OCI-LY3 (cell line): ENCODE results near the gene TMEM187.
A peak's percentile ranks its signal among the peaks of the same experiment; 100 is the strongest.

Source experiments
- H2AFZ ChIP-seq: fragments of 200-600, 300-600 bp; shearing (Covaris generic); 2 replicates; pipeline ENCODE4 v1.6.0; 2014; ENCODE audit warnings: antibody characterized with exemption, low read depth, low read length
- H3K27ac ChIP-seq: fragments of 200-600, 300-600 bp; sonication (generic); 2 replicates; pipeline ENCODE4 v1.5.1; 2014; ENCODE audit warnings: mild to moderate bottlenecking, low read length, moderate library complexity, mixed read lengths
- H3K27me3 ChIP-seq: fragments of 200-600, 300-600 bp; sonication (generic); 2 replicates; pipeline ENCODE4 v1.6.1; 2014; ENCODE audit warnings: low read depth, low read length, mixed read lengths
- H3K36me3 ChIP-seq: fragments of 200-600, 300-600 bp; sonication (generic); replicated peaks from 2 replicates; pipeline ENCODE3; 2014; ENCODE audit warnings: low read depth, low read length, mixed read lengths
- H3K4me1 ChIP-seq: fragments of 300-600, 200-600 bp; sonication (generic); 2 replicates; pipeline ENCODE4 v1.6.1; 2014; ENCODE audit warnings: low read length, mixed read lengths
- H3K4me2 ChIP-seq: fragments of 200-600, 300-600 bp; sonication (generic); 2 replicates; pipeline ENCODE4 v1.6.1; 2014; ENCODE audit warnings: low read length, mixed read lengths
- H3K4me3 ChIP-seq: fragments of 300-600, 200-600 bp; sonication (generic); 2 replicates; pipeline ENCODE4 v1.5.1; 2014; ENCODE audit warnings: antibody characterized with exemption, mild to moderate bottlenecking, low read length, moderate library complexity
- H3K79me2 ChIP-seq: fragments of 300-600, 200-600 bp; shearing (Covaris generic); 2 replicates; pipeline ENCODE4 v1.6.1; 2014; ENCODE audit warnings: mild to moderate bottlenecking, low read length, mixed read lengths
- H3K9ac ChIP-seq: fragments of 300-600, 200-600 bp; shearing (Covaris generic); 2 replicates; pipeline ENCODE4 v1.6.0; 2014; ENCODE audit warnings: mild to moderate bottlenecking, low read length, moderate library complexity
- H3K9me3 ChIP-seq: fragments of 200-600, 300-600 bp; shearing (Covaris generic); 2 replicates; pipeline ENCODE4 v1.6.1; 2014; ENCODE audit warnings: low read length, mixed read lengths; ENCODE audit not compliant: insufficient read depth
- H4K20me1 ChIP-seq: fragments of 200-600, 300-600 bp; sonication (generic); 2 replicates; pipeline ENCODE4 v1.6.1; 2016; ENCODE audit warnings: low read length, mixed read lengths; ENCODE audit not compliant: insufficient read depth
- CTCF ChIP-seq: fragments of 200-600, 300-600 bp; sonication (generic); IDR thresholded peaks from 2 replicates; pipeline ENCODE4 v1.5.1; 2014; ENCODE audit warnings: antibody characterized with exemption, low read length, low read depth
- EZH2phosphoT487 ChIP-seq: fragments of 200-600 bp; shearing (Covaris generic); IDR thresholded peaks from 2 replicates; pipeline ENCODE4 v1.6.1; 2018; ENCODE audit warnings: antibody characterized with exemption, mixed run types, low read depth

The TMEM187 gene

GRCh38 chrX:153925387-153925738 lies 47.2 kb upstream of the TMEM187 start:
- Histone ChIP-seq H3K9me3 (no peaks in the 10 kb centered on the region), H2AFZ (no peak overlapping the region), H3K27ac (peak overlapping the region; percentile 100), H3K79me2 (peaks cover 68% of the 10 kb centered on the region), H3K27me3 (no peaks in the 10 kb centered on the region), H3K4me3 (peak overlapping the region; percentile 100), H3K9ac (peak overlapping the region; percentile 100), H4K20me1 (peaks cover 27% of the 10 kb centered on the region), H3K36me3 (peaks cover 38% of the 10 kb centered on the region), H3K4me2 (peak overlapping the region; percentile 100), H3K4me1 (peaks cover 33% of the 10 kb centered on the region)
- TF ChIP-seq EZH2phosphoT487 (no peak), CTCF (no peak)

GRCh38 chrX:153925739-153926551 lies 46.6 kb upstream of the TMEM187 start, which contains the start of gene ARHGAP4:
TSS of gene ARHGAP4 (minus strand) at chrX:153926264. CDS start at chrX:153926202, 62 bp downstream.
- Histone ChIP-seq H3K9ac (peak within 1 kb of the TSS; percentile 100), H3K79me2 (peaks cover 62% of the 10 kb centered on the region), H3K4me1 (peaks cover 33% of the 10 kb centered on the region), H3K4me3 (peak within 1 kb of the TSS; percentile 100), H3K36me3 (peaks cover 32% of the 10 kb centered on the region), H2AFZ (no peak within 1 kb of the TSS), H3K27me3 (no peaks in the 10 kb centered on the region), H3K9me3 (no peaks in the 10 kb centered on the region), H3K4me2 (peak within 1 kb of the TSS; percentile 100), H3K27ac (peak within 1 kb of the TSS; percentile 100), H4K20me1 (peaks cover 27% of the 10 kb centered on the region)
- TF ChIP-seq CTCF (no peak), EZH2phosphoT487 (no peak)

GRCh38 chrX:153926552-153926857 lies 46.0 kb upstream of the TMEM187 start:
- no peak for TF ChIP-seq CTCF
- no peak for TF ChIP-seq EZH2phosphoT487
- H3K27ac ChIP-seq, result peak overlapping the region; percentile 100
- H2AFZ ChIP-seq, result no peak overlapping the region
- H3K27me3 ChIP-seq, result no peaks in the 10 kb centered on the region
- peak overlapping the region; percentile 100 for H3K9ac ChIP-seq
- H3K4me1 ChIP-seq, result peaks cover 33% of the 10 kb centered on the region
- H3K36me3 ChIP-seq, result peaks cover 26% of the 10 kb centered on the region
- peak overlapping the region; percentile 100 for H3K4me3 ChIP-seq
- peaks cover 26% of the 10 kb centered on the region for H4K20me1 ChIP-seq
- H3K79me2 ChIP-seq, result peaks cover 57% of the 10 kb centered on the region
- peak overlapping the region; percentile 100 for H3K4me2 ChIP-seq
- H3K9me3 ChIP-seq, result no peaks in the 10 kb centered on the region

- H3K9me3 ChIP-seq, result no peaks in the 10 kb centered on the region
- peaks cover 33% of the 10 kb centered on the region for H3K4me1 ChIP-seq
- H4K20me1 ChIP-seq, result peaks cover 20% of the 10 kb centered on the region
- peak overlapping the region; percentile 100 for H3K27ac ChIP-seq
- peak overlapping the region; percentile 100 for H3K9ac ChIP-seq
- H3K4me3 ChIP-seq, result peak overlapping the region; percentile 100
- peaks cover 24% of the 10 kb centered on the region for H3K36me3 ChIP-seq
- TF ChIP-seq EZH2phosphoT487, result no peak
- no peak for TF ChIP-seq CTCF
- H2AFZ ChIP-seq, result no peak overlapping the region
- peaks cover 57% of the 10 kb centered on the region for H3K79me2 ChIP-seq
- H3K27me3 ChIP-seq, result no peaks in the 10 kb centered on the region
- H3K4me2 ChIP-seq, result peak overlapping the region; percentile 100
Observed at GRCh38 chrX:153926858-153927671, 45.5 kb upstream of the TMEM187 start.
